Activated CD8-positive, alpha-beta memory T cell treated with anti-CD3 and anti-CD28 coated beads, Interleukin-2, amount 10 ng/mL, durations not matched to agents 7 days and 5 days (primary cell): ENCODE data around the gene GPSM1. TPM values are rescaled to one million over a fixed set of nuclear protein-coding genes. Genes with fewer than 3 reads are reported as not detected.

Source experiments
- ATAC-seq: fragments of 150-1000 bp; cut with Tn5 transposase; one replicate; pipeline ENCODE4 v1.10.0; 2021; ENCODE audit warnings: moderate library complexity
- CTCF ChIA-PET: fragments of 350-600 bp; sonication (Branson Sonifier 250); formaldehyde crosslinking; loops from one replicate; lab custom pipeline; 2021; ENCODE audit warnings: antibody characterized with exemption; lab: Charles Lee
- DNase-seq: peaks from one replicate; pipeline ENCODE4 v3.0.0-alpha.2; 2020
- H3K27ac Mint-ChIP-seq: one replicate; pipeline ENCODE4 v1.8.0; 2021; ENCODE audit warnings: mild to moderate bottlenecking, mixed read lengths
- H3K27me3 Mint-ChIP-seq: one replicate; pipeline ENCODE4 v1.8.0; 2021; ENCODE audit warnings: mixed read lengths
- H3K36me3 Mint-ChIP-seq: one replicate; pipeline ENCODE4 v1.8.0; 2021; ENCODE audit warnings: mild to moderate bottlenecking, mixed read lengths
- H3K4me1 Mint-ChIP-seq: one replicate; pipeline ENCODE4 v1.8.0; 2021; ENCODE audit warnings: mixed read lengths
- H3K4me3 Mint-ChIP-seq: one replicate; pipeline ENCODE4 v1.8.0; 2021; ENCODE audit warnings: mild to moderate bottlenecking, moderate library complexity, mixed read lengths
- H3K9me3 Mint-ChIP-seq: one replicate; pipeline ENCODE4 v1.8.0; 2022; ENCODE audit warnings: low read depth, mixed read lengths
- total RNA-seq, 2 experiments: library from RNA; stranded (reverse); gene quantifications; one replicate each; pipeline ENCODE4 v1.2.3, GENCODE V29; 2021

Gene GPSM1
- total RNA-seq, 2 experiments from 2014 or later, result 4.5 to 6.7 TPM

GRCh38 chr9:136329636-136330405, 2.5 kb downstream of the GPSM1 start:
- peaks cover 4% of the 10 kb centered on the region for H3K4me1 Mint-ChIP-seq
- H3K36me3 Mint-ChIP-seq, result no peaks in the 10 kb centered on the region
- H3K4me3 Mint-ChIP-seq, result no peak overlapping the region
- H3K9me3 Mint-ChIP-seq, result no peaks in the 10 kb centered on the region
- H3K27ac Mint-ChIP-seq, result no peak overlapping the region
- CTCF ChIA-PET, result interaction anchor here (0.8 kb wide), 1 partner anchor 15 kb away, joined by 3 read pairs; no protein-coding TSS in a partner anchor
- H3K27me3 Mint-ChIP-seq, result no peaks in the 10 kb centered on the region
- DNase-seq, result no peak
- no peak for ATAC-seq

- Mint-ChIP-seq H3K4me3 (no peak overlapping the region), H3K27ac (no peak overlapping the region), H3K4me1 (peaks cover 4% of the 10 kb centered on the region), H3K9me3 (no peaks in the 10 kb centered on the region), H3K36me3 (no peaks in the 10 kb centered on the region), H3K27me3 (no peaks in the 10 kb centered on the region)
- CTCF ChIA-PET, result no interaction called here
- ATAC-seq, result no peak
- no peak for DNase-seq
Observed at GRCh38 chr9:136330406-136330990, 3.2 kb downstream of the GPSM1 start.

- Mint-ChIP-seq H3K27me3 (no peaks in the 10 kb centered on the region), H3K4me3 (no peak overlapping the region), H3K9me3 (no peaks in the 10 kb centered on the region), H3K27ac (no peak overlapping the region), H3K36me3 (no peaks in the 10 kb centered on the region), H3K4me1 (peaks cover 4% of the 10 kb centered on the region)
- DNase-seq (no peak), ATAC-seq (no peak)
- CTCF ChIA-PET, result no interaction called here
Observed at GRCh38 chr9:136331030-136331429, 3.7 kb downstream of the GPSM1 start.

- Mint-ChIP-seq H3K4me3 (no peak overlapping the region), H3K4me1 (peaks cover 4% of the 10 kb centered on the region), H3K36me3 (no peaks in the 10 kb centered on the region), H3K27ac (no peak overlapping the region), H3K9me3 (no peaks in the 10 kb centered on the region), H3K27me3 (no peaks in the 10 kb centered on the region)
- CTCF ChIA-PET, result no interaction called here
- ATAC-seq (no peak), DNase-seq (no peak)
Observed at GRCh38 chr9:136331556-136332481, 4.5 kb downstream of the GPSM1 start.

- no peak overlapping the region for H3K4me3 Mint-ChIP-seq
- ATAC-seq (no peak), DNase-seq (no peak)
- CTCF ChIA-PET, result no interaction called here
- peaks cover 4% of the 10 kb centered on the region for H3K4me1 Mint-ChIP-seq
- no peak overlapping the region for H3K27ac Mint-ChIP-seq
- H3K36me3 Mint-ChIP-seq, result no peaks in the 10 kb centered on the region
- H3K27me3 Mint-ChIP-seq, result no peaks in the 10 kb centered on the region
- no peaks in the 10 kb centered on the region for H3K9me3 Mint-ChIP-seq
Observed at GRCh38 chr9:136332482-136332983, 5.2 kb downstream of the GPSM1 start.

- Mint-ChIP-seq H3K27me3 (no peaks in the 10 kb centered on the region), H3K4me1 (peaks cover 4% of the 10 kb centered on the region), H3K36me3 (no peaks in the 10 kb centered on the region), H3K4me3 (no peak overlapping the region), H3K27ac (no peak overlapping the region), H3K9me3 (no peaks in the 10 kb centered on the region)
- DNase-seq (no peak), ATAC-seq (no peak)
- CTCF ChIA-PET, result no interaction called here
Observed at GRCh38 chr9:136333045-136333444, 5.7 kb downstream of the GPSM1 start.

GRCh38 chr9:136333486-136333885, 6.1 kb downstream of the GPSM1 start:
- Mint-ChIP-seq H3K4me1 (peaks cover 4% of the 10 kb centered on the region), H3K27ac (no peak overlapping the region), H3K9me3 (no peaks in the 10 kb centered on the region), H3K36me3 (no peaks in the 10 kb centered on the region), H3K27me3 (no peaks in the 10 kb centered on the region), H3K4me3 (no peak overlapping the region)
- CTCF ChIA-PET, result no interaction called here
- ATAC-seq (no peak), DNase-seq (no peak)

- no peak overlapping the region for H3K27ac Mint-ChIP-seq
- peaks cover 4% of the 10 kb centered on the region for H3K4me1 Mint-ChIP-seq
- no peaks in the 10 kb centered on the region for H3K9me3 Mint-ChIP-seq
- H3K36me3 Mint-ChIP-seq, result no peaks in the 10 kb centered on the region
- H3K27me3 Mint-ChIP-seq, result no peaks in the 10 kb centered on the region
- ATAC-seq (no peak), DNase-seq (no peak)
- CTCF ChIA-PET, result no interaction called here
- no peak overlapping the region for H3K4me3 Mint-ChIP-seq
Observed at GRCh38 chr9:136334541-136334940, 7.2 kb downstream of the GPSM1 start.

GRCh38 chr9:136335296-136336155, 8.2 kb downstream of the GPSM1 start:
- Mint-ChIP-seq H3K36me3 (no peaks in the 10 kb centered on the region), H3K27me3 (no peaks in the 10 kb centered on the region), H3K4me1 (peaks cover 4% of the 10 kb centered on the region), H3K27ac (no peak overlapping the region), H3K4me3 (no peak overlapping the region), H3K9me3 (no peaks in the 10 kb centered on the region)
- ATAC-seq (no peak), DNase-seq (no peak)
- CTCF ChIA-PET, result interaction anchor here (0.8 to 1.0 kb wide), 2 partner anchors 28 to 65 kb away, joined by 3 read pairs; no protein-coding TSS in a partner anchor

GRCh38 chr9:136336156-136336870, 9.0 kb downstream of the GPSM1 start:
- Mint-ChIP-seq H3K4me1 (peaks cover 4% of the 10 kb centered on the region), H3K27ac (no peak overlapping the region), H3K36me3 (no peaks in the 10 kb centered on the region), H3K9me3 (no peaks in the 10 kb centered on the region), H3K4me3 (no peak overlapping the region), H3K27me3 (no peaks in the 10 kb centered on the region)
- DNase-seq (no peak), ATAC-seq (no peak)
- CTCF ChIA-PET, result interaction anchor here (1.0 kb wide), 2 partner anchors 8 to 65 kb away, joined by 3 read pairs; no protein-coding TSS in a partner anchor

- no peaks in the 10 kb centered on the region for H3K9me3 Mint-ChIP-seq
- H3K27me3 Mint-ChIP-seq, result no peaks in the 10 kb centered on the region
- H3K36me3 Mint-ChIP-seq, result no peaks in the 10 kb centered on the region
- H3K27ac Mint-ChIP-seq, result no peak overlapping the region
- H3K4me1 Mint-ChIP-seq, result peaks cover 3% of the 10 kb centered on the region
- ATAC-seq, result no peak
- DNase-seq, result no peak
- H3K4me3 Mint-ChIP-seq, result no peak overlapping the region
- CTCF ChIA-PET, result interaction anchor here (1.0 to 1.3 kb wide), 2 partner anchors 9 to 26 kb away, joined by 3 to 4 read pairs; partner anchors contain the start of gene DNLZ
Observed at GRCh38 chr9:136336881-136337280, 9.5 kb downstream of the GPSM1 start.
